NCI-H2171 (cell line): ENCODE results near the gene FZD7.

Experiments
- DNase-seq: peaks from one replicate; lab custom pipeline; 2025; lab: John Stamatoyannopoulos, UW

The FZD7 gene

DNA sequence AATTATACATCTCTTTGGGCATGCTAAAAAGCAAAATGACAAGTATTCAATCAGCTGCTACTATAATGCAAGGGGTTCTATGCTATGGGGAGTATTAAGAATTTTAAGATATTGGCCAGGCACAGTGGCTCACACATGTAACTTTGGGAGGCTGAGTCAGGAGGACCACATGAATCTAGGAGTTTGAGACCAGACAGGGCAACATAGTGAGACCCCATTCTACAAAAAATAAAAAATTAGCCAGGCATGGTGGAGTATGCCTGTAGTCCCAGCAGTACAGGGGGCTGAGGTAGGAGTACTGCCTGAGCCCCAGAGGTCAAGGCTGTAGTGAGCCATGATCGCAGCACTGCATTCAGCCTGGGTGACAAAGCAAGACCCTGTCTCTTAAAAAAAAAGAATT is 33.9 kb downstream of the FZD7 start:
- DNase-seq, result no peak

DNA sequence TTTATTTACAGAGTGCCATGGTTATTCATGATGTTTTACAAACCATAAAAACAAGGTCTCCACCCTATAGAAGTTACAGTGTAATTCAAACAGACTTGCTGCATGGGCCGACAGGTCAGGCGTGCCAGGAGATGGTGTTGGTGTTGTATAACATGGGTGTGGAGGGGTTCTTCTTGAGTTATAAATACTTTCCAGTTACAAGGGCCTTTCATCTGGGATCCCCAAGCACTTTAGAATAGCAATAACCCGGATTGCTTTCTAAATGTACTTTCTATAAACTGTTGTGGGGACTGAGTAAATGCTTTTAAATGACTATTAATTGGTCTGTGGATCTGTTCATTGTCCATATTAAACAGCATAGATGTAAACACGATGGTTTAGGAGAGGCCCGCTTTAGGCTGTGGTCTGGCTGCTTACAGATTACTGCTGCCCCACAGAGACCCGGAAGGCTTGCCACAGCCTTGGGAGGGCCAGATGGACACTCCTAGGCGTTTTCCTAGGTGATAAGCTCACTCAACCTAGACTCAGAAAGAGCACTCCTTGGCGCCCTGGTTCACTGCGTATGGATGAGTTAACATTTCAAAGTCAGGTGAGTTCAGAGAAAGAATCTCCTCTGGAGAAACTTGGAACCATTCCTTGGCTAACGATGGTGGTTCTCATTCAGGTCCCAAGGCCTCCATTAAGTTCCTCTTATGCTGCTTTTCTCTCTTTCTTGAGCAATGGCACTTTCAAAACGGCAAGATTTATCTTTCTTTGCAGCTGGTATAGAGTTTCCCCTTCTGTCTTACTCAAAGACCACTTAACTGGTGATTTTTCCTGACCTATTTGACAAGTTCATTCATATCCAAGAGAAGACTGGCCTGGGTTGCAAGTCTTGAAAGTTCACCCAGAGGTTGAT is 35.8 kb downstream of the FZD7 start:
- DNase-seq, result no peak

DNA sequence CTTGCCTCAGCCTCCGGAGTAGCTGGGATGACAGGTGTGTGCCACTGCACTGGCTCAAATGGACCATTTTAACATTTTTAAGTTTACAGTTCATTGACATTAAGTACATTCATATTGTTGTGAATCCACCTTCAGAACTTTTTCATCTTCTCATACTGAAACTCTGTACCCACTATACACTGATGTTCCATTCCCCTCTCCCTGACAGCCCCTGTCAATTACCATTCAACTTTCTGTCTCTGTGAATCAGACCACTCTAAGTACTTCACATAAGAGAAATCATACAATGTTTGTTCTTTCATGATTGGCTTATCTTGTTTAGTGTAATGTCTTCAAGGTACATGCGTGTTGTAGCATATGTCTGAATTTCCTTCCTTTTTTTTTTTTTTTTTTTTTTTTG is 37.5 kb downstream of the FZD7 start:
- DNase-seq, result no peak

DNA sequence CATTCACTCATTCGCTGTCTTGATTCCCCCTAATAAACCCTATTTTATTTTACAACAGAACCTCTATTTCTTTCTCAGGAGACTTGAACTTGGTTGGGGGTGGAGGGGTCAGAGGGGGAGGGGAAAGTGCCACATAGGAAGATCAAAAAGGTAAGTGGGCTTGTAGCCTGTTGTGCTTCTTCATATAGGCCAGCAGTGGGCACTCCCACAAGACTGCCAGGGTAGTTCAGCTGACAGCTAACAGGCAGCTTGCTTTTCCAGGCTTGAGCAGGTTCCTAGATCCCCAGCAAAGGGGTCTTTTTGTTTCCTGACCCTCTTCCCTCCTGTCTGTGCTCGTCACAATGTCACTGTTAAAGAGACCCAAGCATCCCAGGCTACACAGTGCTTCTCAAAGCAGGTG is 38.6 kb downstream of the FZD7 start:
- no peak for DNase-seq

DNA sequence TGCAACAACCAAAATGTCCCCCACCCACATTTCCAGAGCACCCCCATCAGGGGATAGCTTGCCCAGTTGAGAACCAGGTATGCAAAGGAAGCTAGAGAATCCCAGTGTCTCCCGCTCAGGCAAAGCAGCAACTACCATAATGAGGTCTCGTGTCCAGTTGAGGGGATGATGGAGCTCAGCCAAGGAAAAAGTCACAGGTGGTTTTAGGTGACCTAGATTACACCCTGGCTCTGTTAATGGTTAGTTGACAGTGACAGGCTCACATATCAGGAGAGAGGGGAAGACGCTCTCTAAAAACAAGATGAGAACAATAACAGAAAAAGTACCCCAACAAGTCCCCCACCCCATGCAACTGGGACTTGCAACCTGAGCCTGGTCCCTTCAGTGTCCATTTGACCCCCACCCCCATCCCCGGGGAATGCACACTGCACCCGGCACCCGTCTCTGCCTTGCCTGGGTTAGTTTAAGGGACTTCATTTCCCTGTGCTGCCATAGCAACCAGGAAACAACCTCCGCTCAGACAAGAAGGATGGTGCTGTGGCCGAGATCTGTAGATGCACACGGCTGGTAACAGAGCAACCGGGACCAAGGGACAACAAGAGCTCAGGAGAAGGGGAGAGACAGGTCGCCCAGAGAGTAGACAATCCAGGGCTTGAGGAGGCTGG is 39.2 kb downstream of the FZD7 start, which contains the start of gene KIAA2012:
TSS of gene KIAA2012 (plus strand) at position 519 of the 665 bp plus-strand sequence. CDS start 373 bp downstream, outside the sequence.
- DNase-seq, result no peak

DNA sequence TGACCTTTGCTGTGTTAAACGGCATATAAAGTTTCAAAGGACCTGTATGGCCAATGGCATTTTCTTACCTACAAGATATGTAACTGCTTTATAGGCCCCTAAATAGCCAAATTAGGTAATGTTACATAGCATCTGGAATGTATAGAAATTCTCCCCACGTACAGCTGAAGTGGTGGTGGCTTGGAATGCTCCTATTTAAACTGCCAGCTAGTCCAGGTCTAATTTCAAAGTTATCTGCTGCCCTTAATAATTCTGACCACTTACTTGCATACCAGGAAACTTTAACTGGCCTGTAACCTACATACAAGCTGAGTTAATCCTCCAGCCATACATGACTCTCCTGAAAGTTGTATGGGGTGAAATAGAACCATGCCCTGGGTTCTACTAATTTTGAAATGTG is 40.7 kb downstream of the FZD7 start:
- no peak for DNase-seq

DNA sequence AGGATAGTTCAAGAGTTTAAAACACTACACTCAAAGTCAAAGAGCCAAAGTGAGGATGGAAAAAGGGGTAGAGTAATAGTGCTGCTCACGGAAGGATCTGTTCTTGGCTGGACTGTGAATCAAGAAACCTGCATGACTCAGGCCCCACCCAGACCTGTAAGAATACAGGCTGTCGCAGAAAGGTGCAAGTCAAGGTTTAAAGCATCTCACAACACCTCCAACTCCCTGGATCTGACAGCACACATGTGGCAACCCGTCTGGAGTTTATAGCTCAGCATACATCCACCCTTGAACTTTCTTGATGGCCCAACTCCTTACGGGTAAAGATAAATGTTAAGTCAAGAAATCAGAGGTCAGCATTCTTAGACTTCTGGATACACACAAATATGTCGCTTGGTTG is 45.7 kb downstream of the FZD7 start:
- DNase-seq, result no peak

DNA sequence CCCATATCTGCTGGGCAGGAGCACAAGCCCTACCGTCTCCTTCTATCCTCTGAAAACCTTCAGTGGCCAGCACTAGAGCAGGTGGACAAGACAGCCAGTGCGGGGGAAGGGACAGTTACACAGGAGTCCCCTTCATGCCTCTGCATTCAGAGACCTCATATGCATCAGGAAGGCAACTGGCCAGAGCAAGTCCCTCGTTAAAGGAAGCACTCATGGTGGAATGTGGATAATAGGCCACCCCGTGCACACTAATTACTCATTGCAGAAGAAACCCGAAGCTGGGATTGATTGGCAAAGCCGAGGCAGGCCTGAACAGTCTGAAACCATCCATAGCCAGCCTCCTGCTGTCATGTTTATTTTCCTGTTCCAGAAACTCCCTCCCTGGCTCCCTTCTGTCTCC is 50.6 kb downstream of the FZD7 start:
- DNase-seq, result peak; percentile 70
